Thyroid gland (tissue), 4 donors: ENCODE data around the gene FAM53B.

ENCODE experiments used
- POLR2A ChIP-seq, 2 donors: fragments of 450-650 bp; IDR thresholded peaks; one replicate each; pipeline ENCODE4 v1.6.1; 2017; ENCODE audit warnings: antibody characterized with exemption in 2 of 2, mild to moderate bottlenecking in 2 of 2, moderate library complexity in 1 of 2
- TF ChIP-seq, protein P1 (sequence below), 6 experiments: fragments of 200-600 bp in 3 of 6; fragments of 450-650 bp in 3 of 6; sonication (generic) in 3 of 6; IDR thresholded peaks; one replicate each; pipeline ENCODE4 v1.5.1; 2016 to 2019; ENCODE audit warnings: antibody characterized with exemption in 6 of 6, mild to moderate bottlenecking in 2 of 6, inconsistent platforms in 1 of 6, moderate library complexity in 1 of 6

DNA sequence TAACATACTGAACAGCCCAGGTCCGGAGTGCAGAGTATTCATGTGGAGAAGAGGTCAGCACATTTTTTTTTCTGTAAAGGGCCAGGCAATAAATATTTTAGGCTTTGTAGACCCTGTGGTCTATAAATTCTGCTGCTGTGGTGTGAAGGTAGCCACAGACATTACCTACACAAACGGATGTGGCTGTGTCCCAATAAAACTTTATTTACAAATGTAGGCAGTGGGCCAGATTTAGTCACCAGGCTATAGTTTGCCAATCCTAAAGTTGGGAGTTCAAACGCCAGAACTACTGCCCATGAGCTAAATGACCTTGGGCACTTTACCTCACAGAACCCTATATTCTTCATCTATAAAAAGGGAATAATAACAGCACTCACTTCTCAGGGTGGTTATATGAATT, 13.4 kb downstream of the FAM53B start:
- TF ChIP-seq, protein P1, sequence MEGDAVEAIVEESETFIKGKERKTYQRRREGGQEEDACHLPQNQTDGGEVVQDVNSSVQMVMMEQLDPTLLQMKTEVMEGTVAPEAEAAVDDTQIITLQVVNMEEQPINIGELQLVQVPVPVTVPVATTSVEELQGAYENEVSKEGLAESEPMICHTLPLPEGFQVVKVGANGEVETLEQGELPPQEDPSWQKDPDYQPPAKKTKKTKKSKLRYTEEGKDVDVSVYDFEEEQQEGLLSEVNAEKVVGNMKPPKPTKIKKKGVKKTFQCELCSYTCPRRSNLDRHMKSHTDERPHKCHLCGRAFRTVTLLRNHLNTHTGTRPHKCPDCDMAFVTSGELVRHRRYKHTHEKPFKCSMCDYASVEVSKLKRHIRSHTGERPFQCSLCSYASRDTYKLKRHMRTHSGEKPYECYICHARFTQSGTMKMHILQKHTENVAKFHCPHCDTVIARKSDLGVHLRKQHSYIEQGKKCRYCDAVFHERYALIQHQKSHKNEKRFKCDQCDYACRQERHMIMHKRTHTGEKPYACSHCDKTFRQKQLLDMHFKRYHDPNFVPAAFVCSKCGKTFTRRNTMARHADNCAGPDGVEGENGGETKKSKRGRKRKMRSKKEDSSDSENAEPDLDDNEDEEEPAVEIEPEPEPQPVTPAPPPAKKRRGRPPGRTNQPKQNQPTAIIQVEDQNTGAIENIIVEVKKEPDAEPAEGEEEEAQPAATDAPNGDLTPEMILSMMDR (IDR thresholded peaks at IDR 0.05) = no peak
- no peak for TF ChIP-seq POLR2A (IDR thresholded peaks at IDR 0.05)
